GM21723 (cell line): Measurements from ENCODE around the gene RPS19.

ENCODE experiments used
- ATAC-seq: cut with Tn5 transposase; IDR thresholded peaks from one replicate; pipeline ENCODE4 v1.9.1; 2021; ENCODE audit warnings: mild to moderate bottlenecking, moderate library complexity; ENCODE audit not compliant: unreplicated experiment

RPS19 gene

GRCh38 chr19:41877916-41878905 is 18.2 kb downstream of the RPS19 start:
- no peak for ATAC-seq

GRCh38 chr19:41879080-41879479 is 19.0 kb downstream of the RPS19 start:
- ATAC-seq, result no peak

GRCh38 chr19:41879670-41880328 is 19.7 kb downstream of the RPS19 start:
- no peak for ATAC-seq

GRCh38 chr19:41880329-41880708 is 20.3 kb downstream of the RPS19 start:
- ATAC-seq, result no peak

- ATAC-seq, result no peak
These were observed 22.8 kb downstream of the RPS19 start, which contains the start of gene ARHGEF1 for GRCh38 chr19:41882568-41883462. Gene ARHGEF1 (plus strand): TSS chr19:41883184. CDS start chr19:41888083, 4,899 bp downstream.

GRCh38 chr19:41883463-41883820 is 23.4 kb downstream of the RPS19 start:
- ATAC-seq, result no peak

- ATAC-seq, result peak; percentile 72
These were observed 24.0 kb downstream of the RPS19 start for GRCh38 chr19:41883821-41884733.

- ATAC-seq, result no peak
These were observed 27.0 kb downstream of the RPS19 start for GRCh38 chr19:41886761-41887710.

- ATAC-seq, result no peak
These were observed 27.8 kb downstream of the RPS19 start for GRCh38 chr19:41887711-41888382.

GRCh38 chr19:41888926-41889325 is 28.9 kb downstream of the RPS19 start:
- ATAC-seq, result no peak

- ATAC-seq, result no peak
These were observed 29.8 kb downstream of the RPS19 start for GRCh38 chr19:41889896-41890295.

- no peak for ATAC-seq
These were observed 30.9 kb downstream of the RPS19 start for GRCh38 chr19:41890936-41891335.

GRCh38 chr19:41892173-41892902 is 32.3 kb downstream of the RPS19 start:
- no peak for ATAC-seq

- ATAC-seq, result no peak
These were observed 33.8 kb downstream of the RPS19 start for GRCh38 chr19:41893899-41894298.

- no peak for ATAC-seq
These were observed 34.3 kb downstream of the RPS19 start for GRCh38 chr19:41894350-41894749.

GRCh38 chr19:41895745-41896580 is 35.9 kb downstream of the RPS19 start:
- ATAC-seq, result no peak

- ATAC-seq, result no peak
These were observed 36.5 kb downstream of the RPS19 start for GRCh38 chr19:41896581-41896942.
